ENCODE measurements around the gene TTLL11. TPM values are rescaled to one million over a fixed set of nuclear protein-coding genes. Genes with fewer than 3 reads are reported as not detected.

TTLL11 gene
- total and polyA plus RNA-seq, 8 donors, result 5.4 to 11.6 (median 9.5) TPM

DNA sequence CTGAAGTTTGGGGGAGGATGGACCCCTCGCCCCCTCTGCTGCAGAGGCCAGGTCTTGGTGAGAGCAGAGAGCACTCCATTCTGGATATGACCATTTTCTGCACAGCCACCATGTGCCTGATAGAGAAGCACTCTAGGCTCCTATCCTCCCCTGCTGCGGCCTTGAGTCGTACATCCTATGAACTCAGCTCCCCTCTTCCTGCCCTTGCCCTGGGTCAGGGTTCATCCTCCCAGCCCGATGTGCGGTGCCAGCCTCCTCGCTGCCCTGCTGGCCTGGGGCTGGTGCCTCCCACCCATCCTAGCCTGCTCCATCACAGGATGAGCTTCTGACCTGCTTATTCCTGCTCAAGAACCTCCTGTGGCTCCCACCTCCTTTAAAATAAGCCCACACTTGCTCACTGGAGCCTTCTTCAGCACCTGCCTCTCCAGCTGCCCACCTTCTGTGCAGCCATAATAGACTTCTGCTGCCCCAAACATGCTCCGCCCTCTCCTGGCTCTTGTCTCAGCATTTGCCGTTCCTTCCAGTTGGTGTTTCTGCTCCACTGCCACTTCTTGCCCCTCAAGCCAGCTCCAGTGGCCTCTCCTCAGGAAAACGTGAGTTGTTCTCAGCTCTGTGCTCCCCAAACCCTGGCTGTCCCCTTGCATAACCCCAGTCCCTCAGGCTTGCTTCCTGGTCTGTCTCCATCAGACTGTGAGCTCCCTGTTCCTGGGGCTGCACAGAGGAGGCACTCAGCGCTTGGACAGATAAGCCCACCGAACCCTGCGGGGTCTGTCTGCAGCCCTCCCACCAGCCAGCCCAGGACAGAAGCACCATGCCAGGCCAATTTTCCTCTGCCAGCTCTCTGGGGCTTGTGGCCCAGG lies 22.3 kb upstream of the TTLL11 start:
- ATAC-seq, result no peak
- intact Hi-C loops (cut with DNase I), result no loop called here

GRCh38 chr9:122113574-122113973 lies 20.5 kb upstream of the TTLL11 start:
- ATAC-seq (no peak), DNase-seq (no peak)
- Histone ChIP-seq H3K27ac (no peak overlapping the region), H3K9me3 (no peaks in the 10 kb centered on the region), H3K4me3 (no peak overlapping the region), H3K4me1 (no peaks in the 10 kb centered on the region), H3K27me3 (peaks cover 0 to 14% of the 10 kb centered on the region in 2 donors), H3K36me3 (no peaks in the 10 kb centered on the region)
- TF ChIP-seq, protein P1, sequence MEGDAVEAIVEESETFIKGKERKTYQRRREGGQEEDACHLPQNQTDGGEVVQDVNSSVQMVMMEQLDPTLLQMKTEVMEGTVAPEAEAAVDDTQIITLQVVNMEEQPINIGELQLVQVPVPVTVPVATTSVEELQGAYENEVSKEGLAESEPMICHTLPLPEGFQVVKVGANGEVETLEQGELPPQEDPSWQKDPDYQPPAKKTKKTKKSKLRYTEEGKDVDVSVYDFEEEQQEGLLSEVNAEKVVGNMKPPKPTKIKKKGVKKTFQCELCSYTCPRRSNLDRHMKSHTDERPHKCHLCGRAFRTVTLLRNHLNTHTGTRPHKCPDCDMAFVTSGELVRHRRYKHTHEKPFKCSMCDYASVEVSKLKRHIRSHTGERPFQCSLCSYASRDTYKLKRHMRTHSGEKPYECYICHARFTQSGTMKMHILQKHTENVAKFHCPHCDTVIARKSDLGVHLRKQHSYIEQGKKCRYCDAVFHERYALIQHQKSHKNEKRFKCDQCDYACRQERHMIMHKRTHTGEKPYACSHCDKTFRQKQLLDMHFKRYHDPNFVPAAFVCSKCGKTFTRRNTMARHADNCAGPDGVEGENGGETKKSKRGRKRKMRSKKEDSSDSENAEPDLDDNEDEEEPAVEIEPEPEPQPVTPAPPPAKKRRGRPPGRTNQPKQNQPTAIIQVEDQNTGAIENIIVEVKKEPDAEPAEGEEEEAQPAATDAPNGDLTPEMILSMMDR (IDR thresholded peaks at IDR 0.05), result no peak
- intact Hi-C loops (cut with DNase I), result no loop called here

More for the DNA sequence above, 22.3 kb upstream of the TTLL11 start:
- TF ChIP-seq, protein P1 (IDR thresholded peaks at IDR 0.05), result no peak
- DNase-seq, result no peak
- no peaks in the 10 kb centered on the region for H3K4me1 ChIP-seq
- no peaks in the 10 kb centered on the region for H3K36me3 ChIP-seq
- peaks cover 0 to 14% of the 10 kb centered on the region in 2 donors for H3K27me3 ChIP-seq
- no peaks in the 10 kb centered on the region for H3K9me3 ChIP-seq
- H3K4me3 ChIP-seq, result no peak overlapping the region
- no peak overlapping the region for H3K27ac ChIP-seq

GRCh38 chr9:122112238-122112637 lies 19.1 kb upstream of the TTLL11 start:
- DNase-seq, result no peak
- no peak for ATAC-seq
- Histone ChIP-seq H3K4me3 (no peak overlapping the region), H3K36me3 (no peaks in the 10 kb centered on the region), H3K27ac (no peak overlapping the region), H3K4me1 (no peaks in the 10 kb centered on the region), H3K9me3 (no peaks in the 10 kb centered on the region), H3K27me3 (peaks cover 0 to 14% of the 10 kb centered on the region in 2 donors)
- TF ChIP-seq, protein P1 (IDR thresholded peaks at IDR 0.05), result no peak
- intact Hi-C loops (cut with DNase I), result no loop called here

- DNase-seq (no peak), ATAC-seq (no peak)
- intact Hi-C loops (cut with DNase I), result no loop called here
- no peak overlapping the region for H3K27ac ChIP-seq
- TF ChIP-seq, protein P1 (IDR thresholded peaks at IDR 0.05), result no peak
- H3K27me3 ChIP-seq, result peaks cover 0 to 14% of the 10 kb centered on the region in 2 donors
- H3K36me3 ChIP-seq, result no peaks in the 10 kb centered on the region
- H3K9me3 ChIP-seq, result no peaks in the 10 kb centered on the region
- H3K4me3 ChIP-seq, result no peak overlapping the region
- H3K4me1 ChIP-seq, result no peaks in the 10 kb centered on the region
These were observed 18.4 kb upstream of the TTLL11 start for GRCh38 chr9:122111413-122112085.
